ENCODE data around the gene ICAM3. TPM values are rescaled to one million over a fixed set of nuclear protein-coding genes. Genes with fewer than 3 reads are reported as not detected.
A peak's percentile ranks its signal among the peaks of the same experiment; 100 is the strongest.
"Not testable (repeated sequence)": the region's sequence is repeated elsewhere in the genome, so short reads cannot be mapped to it uniquely, and the experiment has no call there.

Gene ICAM3
- 10 to 100 TPM; 23.4 to 25.3 TPM for total RNA-seq
- long read RNA-seq, partial matches to known transcripts = 9 of 11 reads
- long read RNA-seq, other reads (novel, unspliced or antisense) = 0 of 11 reads

DNA sequence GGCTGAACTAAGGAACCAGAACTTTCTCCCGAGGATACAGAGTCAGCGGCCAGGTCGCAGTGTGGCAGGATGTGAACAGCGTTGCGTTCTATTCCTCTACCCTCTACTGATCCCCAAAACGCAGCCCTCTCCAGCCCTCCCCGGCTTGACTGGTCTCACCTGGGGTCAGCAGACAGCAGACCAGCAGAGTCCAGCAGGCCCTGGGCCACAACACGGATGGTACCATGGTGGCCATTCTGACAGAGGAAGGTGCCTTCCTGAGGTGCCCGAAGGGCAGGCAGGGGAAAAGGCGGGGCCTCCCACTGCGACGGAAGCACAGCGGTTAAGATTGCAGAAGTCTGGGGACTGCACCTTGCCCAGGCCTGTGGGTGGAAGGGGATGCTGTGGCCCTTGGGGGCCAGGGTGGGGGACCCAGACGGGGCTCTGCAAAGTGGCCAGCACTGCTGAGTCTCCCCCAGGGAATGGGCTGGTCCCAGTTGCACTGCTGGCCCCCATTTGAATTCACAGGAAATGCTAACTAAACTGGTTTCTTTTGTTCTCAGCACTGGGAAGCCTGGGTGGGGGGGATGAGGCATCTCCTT, at the start of gene ICAM3:
Gene ICAM3 (minus strand): TSS at position 245 of the 581 bp plus-strand sequence. CDS start 10 bp downstream, at position 235.
- intact Hi-C loops (cut with DNase I) = loop anchor here in 1 of 2 donors (5.0 kb wide), 1 partner anchor 38 kb away; no protein-coding TSS in a partner anchor
- ATAC-seq (no peak), DNase-seq (no peak)

GRCh38 chr19:10388957-10389356, 49.5 kb upstream of the ICAM3 start:
- DNase-seq (peak; percentile 88), ATAC-seq (peak; percentile 63 to 81)
- intact Hi-C loops (cut with DNase I) = loop anchor here (1.0 to 5.0 kb wide), 3 partner anchors 120 to 457 kb away; no protein-coding TSS in a partner anchor

- intact Hi-C loops (cut with DNase I) = no loop called here
- DNase-seq (no peak), ATAC-seq (no peak)
These were observed 45.2 kb upstream of the ICAM3 start for GRCh38 chr19:10384580-10384979.

GRCh38 chr19:10383223-10383499, 43.7 kb upstream of the ICAM3 start:
- ATAC-seq; DNase-seq; intact Hi-C loops (cut with DNase I): not testable (repeated sequence)

DNA sequence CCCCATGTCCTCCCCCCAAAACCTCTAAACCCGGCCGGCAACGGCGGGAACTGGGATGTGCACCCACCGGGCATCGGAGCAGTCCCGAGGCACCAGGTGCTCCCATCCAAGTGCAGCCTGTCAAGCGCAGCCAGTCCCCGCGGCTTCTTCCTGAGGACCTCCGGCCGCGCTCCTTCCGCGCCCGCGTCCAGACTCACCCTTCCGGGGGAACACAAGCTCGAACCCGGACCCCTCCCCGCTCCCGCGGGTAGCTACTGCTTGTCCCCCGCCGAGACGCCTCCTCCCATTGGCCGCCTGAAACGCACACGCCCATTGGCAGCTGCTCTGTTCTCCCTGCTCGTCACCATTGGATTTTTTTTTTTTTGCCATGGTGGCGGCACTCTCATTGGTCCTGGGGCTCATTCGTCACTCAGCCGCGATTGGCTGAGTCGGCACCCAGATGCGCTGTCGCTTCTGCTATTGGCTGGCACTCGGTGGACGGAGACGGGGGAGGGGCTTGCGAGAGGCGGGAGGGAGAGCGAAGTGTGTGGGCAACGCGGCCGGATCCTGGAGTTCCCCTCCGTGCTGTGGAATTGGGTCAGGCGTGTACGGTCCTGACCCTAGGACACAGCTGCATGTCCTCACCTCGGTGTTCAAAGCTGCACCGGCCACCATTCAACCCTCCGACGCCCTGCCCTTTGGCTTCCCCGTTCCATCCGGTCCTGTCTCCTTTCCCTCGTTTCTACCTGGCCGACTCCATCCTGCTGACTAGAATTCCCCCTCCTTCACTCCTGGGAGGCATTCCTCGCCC, 41.1 kb upstream of the ICAM3 start, which contains the start of gene TYK2:
Gene TYK2 (minus strand): TSS at position 260 of the 790 bp plus-strand sequence. CDS start 2,166 bp downstream, outside the sequence.
- peak; percentile 99 for ATAC-seq
- DNase-seq = peak; percentile 98
- intact Hi-C loops (cut with DNase I) = no loop called here

- DNase-seq (no peak), ATAC-seq (peak in 1 of 2 donors; percentile 1)
- intact Hi-C loops (cut with DNase I) = loop anchor here in 1 of 2 donors (5.0 kb wide), 1 partner anchor 43 kb away; the partner anchor contains the start of gene ICAM3
These were observed 40.5 kb upstream of the ICAM3 start for GRCh38 chr19:10379880-10380312.

- no peak for ATAC-seq
- intact Hi-C loops (cut with DNase I) = loop anchor here in 1 of 2 donors (5.0 kb wide), 1 partner anchor 41 kb away; the partner anchor contains the start of gene ICAM3
- DNase-seq = no peak
These were observed 38.7 kb upstream of the ICAM3 start for GRCh38 chr19:10378124-10378523.

DNA sequence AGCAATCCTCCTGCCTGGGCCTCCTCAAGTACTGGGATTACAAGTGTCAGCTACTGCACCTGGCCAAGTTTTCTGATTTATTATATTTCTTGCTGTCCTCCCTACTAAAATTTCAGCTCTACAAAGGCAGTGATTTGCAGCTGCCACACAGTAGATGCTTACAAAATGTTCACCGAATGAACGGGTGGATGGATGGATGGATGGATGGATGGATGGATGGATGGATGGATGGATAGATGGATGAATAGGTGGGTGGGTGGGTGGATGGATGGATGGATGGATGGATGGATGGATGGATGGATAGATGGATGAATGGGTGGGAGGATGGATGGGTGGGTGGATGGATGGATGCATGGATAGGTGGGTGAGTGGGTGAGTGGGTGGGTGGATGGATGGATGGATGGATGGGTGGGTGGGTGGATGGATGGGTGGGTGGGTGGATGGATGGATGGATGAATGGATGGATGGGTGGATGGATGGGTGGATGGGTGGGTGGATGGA, 37.8 kb upstream of the ICAM3 start:
- ATAC-seq = not testable (repeated sequence)
- intact Hi-C loops (cut with DNase I) = loop anchor here in 1 of 2 donors (5.0 kb wide), 1 partner anchor 40 kb away; the partner anchor contains the start of gene ICAM3

DNA sequence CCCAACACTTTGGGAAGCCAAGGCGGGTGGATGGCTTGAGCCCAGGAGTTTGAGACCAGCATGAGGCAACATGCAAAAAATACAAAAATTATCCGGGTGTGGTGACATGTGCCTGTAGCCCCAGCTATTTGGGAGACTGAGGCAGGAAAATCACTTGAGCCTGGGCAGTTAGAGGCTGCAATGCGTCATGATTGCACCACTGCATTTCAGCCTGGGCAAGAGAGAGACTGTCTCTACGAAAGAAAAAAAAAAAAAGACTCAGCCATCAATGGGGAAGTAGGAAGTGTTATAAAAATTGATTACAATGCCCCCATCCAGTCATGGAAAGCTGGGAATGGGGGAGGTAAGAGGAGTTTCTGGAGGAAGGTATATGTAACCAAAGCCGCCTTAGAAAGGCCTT, 35.5 kb upstream of the ICAM3 start:
- DNase-seq = no peak
- no peak for ATAC-seq
- intact Hi-C loops (cut with DNase I) = loop anchor here in 1 of 2 donors (5.0 kb wide), 1 partner anchor 38 kb away; the partner anchor contains the start of gene ICAM3

More for the DNA sequence above, 37.8 kb upstream of the ICAM3 start:
- not testable (repeated sequence) for DNase-seq

- intact Hi-C loops (cut with DNase I) = no loop called here
- no peak for ATAC-seq
- no peak for DNase-seq
These were observed 33.3 kb upstream of the ICAM3 start for GRCh38 chr19:10372690-10373089.

DNA sequence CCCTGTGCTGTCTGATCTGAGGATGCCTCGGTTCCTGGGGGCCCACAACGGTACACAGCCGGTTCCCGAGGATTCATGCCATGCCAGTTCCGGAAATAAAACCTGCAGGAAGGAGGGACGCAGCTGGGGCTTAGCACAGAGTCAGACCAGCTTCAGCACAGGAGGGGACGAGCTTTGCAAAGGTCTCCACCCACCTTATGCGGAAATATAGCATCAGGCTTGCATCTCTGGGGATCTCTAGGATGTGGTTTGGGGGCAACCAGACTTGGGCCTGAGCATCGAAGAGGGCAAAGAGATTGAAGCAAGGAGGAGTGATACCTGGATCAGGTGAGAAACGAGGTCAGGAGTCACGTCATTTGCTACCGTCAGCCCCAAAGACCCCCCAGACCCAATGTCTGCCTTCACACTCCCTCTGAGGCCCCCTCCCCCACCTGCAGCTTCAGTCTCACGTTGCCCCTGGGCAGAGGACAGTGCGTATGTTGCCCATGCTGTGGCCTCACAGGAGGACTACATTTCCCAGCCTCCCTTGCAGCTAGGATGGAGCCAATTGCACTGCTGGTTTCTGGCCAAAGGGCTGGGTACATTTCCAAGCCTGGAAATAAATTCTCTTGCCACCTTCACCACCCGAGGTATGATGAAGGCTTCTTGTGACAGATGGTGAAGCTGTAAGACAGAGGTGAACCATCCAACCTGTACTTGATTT, 28.8 kb upstream of the ICAM3 start:
- ATAC-seq (no peak), DNase-seq (no peak)
- intact Hi-C loops (cut with DNase I) = no loop called here

DNA sequence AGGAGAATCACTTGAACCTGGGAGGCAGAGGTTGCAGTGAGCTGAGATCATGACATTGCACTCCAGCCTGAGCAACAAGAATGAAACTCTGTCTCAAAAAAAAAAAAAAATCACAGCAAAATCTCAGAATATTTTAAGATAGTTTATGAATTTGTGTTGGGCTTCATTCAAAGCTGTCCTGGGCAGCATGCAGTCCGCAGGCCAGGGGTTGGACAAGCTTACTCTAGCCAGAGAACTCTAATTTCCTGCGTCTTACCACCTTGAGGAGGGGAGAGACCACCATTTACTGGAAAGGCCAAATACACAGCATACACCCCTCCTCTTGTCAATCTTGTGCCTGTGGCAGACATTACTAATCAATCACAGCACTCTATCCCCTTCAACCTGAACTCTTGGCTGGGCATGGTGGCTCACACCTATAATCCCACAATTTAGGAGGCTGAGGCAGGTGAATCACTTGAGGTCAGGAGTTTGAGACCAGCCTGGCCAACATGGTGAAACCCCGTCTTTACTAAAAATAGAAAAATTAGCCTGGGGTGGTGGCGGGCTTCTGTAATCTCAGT, 27.6 kb upstream of the ICAM3 start:
- intact Hi-C loops (cut with DNase I); ATAC-seq; DNase-seq: not testable (repeated sequence)

GRCh38 chr19:10365518-10365917, 26.1 kb upstream of the ICAM3 start:
- ATAC-seq = no peak

DNA sequence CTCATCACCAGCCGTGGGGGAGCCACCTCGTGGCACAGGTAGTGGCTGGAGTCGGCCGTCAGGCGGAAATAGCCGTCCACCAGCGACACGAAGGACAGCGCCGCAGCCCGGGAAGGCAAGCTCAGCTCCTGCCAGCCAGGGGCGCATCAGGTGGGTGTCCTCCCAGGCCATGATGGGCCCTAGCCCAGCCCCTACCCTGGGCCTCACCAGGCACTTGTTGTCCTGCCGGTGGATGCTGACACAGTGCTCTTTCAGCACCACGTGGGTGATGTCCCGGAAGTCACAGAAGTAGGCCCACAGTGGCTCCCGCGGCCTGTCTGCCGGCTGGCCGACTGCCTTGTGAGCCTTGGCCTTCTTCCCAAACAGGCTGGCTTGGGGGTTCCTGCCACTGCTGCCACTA, 25.2 kb upstream of the ICAM3 start:
- ATAC-seq (peak in 1 of 2 donors; percentile 16), DNase-seq (no peak)
- intact Hi-C loops (cut with DNase I) = no loop called here

More at GRCh38 chr19:10365518-10365917, 26.1 kb upstream of the ICAM3 start:
- intact Hi-C loops (cut with DNase I) = no loop called here
- DNase-seq = no peak

DNA sequence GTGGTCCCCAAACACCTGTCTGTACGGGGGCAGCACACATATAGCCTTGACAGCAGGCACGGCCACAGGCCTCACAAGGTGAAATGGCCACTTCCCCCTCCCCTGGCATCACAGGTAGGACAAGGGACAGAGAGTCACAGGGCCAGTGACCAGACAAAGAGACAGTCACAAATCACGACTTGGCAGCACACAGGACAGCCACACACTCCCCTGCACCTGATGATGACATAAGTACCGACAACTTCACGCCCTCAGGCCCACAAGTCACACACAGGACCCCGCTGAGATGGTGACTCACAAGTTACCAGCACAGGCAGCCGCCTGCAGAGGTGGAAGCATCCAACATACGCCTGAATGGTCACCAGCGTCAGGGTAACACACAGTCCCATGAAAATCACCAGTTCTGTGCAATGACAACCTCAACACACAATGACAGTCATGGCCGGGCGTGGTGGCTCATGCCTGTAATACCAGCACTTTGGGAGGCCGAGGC, 24.4 kb upstream of the ICAM3 start:
- intact Hi-C loops (cut with DNase I) = no loop called here

DNA sequence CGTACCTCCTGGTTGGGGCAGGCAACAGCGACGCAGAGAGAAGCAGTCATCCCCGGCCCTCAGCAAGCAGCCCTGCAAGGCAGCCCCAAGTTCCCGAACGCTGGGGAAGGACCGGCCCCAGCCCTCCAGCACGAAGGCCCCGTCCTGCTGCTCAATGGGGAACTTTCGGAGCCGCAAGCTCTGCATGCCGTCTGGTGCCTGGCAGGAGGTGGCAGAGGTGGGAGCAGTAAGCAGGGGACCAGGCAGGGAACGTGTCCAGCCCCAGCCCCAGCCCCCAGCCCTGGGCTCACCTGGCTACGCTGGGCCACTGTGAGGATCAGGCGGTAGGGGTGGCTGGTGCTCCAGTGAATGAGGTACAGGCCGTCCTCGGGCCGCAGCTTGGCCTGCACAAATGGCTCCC, 22.8 kb upstream of the ICAM3 start:
- intact Hi-C loops (cut with DNase I) = no loop called here
- no peak for DNase-seq
- ATAC-seq = no peak

More for the DNA sequence above, 24.4 kb upstream of the ICAM3 start:
- ATAC-seq = no peak
- DNase-seq = no peak

GRCh38 chr19:10361569-10362011, 22.2 kb upstream of the ICAM3 start:
- intact Hi-C loops (cut with DNase I) = no loop called here
- ATAC-seq (no peak), DNase-seq (no peak)

GRCh38 chr19:10356431-10356830, 17.0 kb upstream of the ICAM3 start:
- ATAC-seq = no peak
- intact Hi-C loops (cut with DNase I) = no loop called here

More at GRCh38 chr19:10356431-10356830, 17.0 kb upstream of the ICAM3 start:
- DNase-seq = no peak

Measured in left cardiac atrium (tissue), 4 donors.